Melanocyte of skin (primary cell): Measurements from ENCODE around the gene FRYL. TPM values are rescaled to one million over a fixed set of nuclear protein-coding genes. Genes with fewer than 3 reads are reported as not detected.

Source experiments
- small RNA-seq, 2 donors: library from RNA; depleted of rRNA; stranded (forward); fragments of <200 nt; gene quantifications; one replicate each; pipeline ENCODE3, GENCODE V24; 2012
- total RNA-seq, 2 donors: library from RNA; depleted of rRNA; stranded (reverse); fragments of >200 nt; gene quantifications; 2 replicates each; pipeline ENCODE4 v1.2.3, GENCODE V29; 2012

The FRYL gene
- total RNA-seq: 10 to 100 TPM; 32.0 to 45.6 TPM

DNA sequence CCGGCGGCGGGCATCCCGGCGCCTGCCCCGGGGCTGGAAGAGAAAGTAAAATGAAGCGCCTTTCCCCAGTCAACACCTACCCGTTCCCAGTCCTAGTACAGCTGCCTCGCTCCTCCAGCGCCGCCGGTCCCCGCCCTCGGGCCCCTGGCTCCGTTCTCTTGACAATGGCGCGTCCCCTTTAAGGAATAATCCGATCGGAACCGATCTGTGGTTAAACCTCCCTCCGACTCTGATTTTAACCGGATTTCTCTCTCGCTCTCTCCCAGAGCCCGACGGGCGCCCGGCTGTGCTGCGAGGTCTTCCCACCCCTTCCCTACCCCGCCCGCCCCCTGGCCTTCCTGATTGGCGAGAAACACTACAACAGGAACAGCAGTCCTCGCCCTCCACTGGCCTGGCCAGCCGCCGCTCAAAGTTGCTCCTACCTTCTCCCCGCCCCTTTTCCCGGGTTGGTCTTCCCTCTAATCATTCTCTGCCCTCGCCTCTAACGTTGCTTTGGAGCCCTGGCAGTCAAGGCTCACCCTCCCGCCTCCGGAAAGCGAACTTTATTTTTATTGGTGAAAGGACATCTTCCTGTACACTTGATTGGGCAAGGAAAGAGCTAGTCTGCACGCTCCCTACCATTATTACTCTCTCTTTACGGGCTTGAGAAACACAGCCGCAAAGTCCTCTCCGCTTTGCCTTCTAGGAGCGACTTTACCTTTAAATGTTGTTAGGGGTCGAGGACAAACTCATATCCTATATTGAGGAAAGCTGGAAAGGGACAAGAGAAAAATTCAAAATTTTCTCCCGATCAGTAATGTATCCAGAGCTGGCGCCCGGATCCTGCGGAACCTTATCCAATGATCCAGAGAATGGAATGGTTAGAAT lies at the start of gene FRYL:
Gene FRYL, minus strand, starts transcription at position 282 of the 867 bp plus-strand sequence. CDS start 145,869 bp downstream, outside the sequence.

DNA sequence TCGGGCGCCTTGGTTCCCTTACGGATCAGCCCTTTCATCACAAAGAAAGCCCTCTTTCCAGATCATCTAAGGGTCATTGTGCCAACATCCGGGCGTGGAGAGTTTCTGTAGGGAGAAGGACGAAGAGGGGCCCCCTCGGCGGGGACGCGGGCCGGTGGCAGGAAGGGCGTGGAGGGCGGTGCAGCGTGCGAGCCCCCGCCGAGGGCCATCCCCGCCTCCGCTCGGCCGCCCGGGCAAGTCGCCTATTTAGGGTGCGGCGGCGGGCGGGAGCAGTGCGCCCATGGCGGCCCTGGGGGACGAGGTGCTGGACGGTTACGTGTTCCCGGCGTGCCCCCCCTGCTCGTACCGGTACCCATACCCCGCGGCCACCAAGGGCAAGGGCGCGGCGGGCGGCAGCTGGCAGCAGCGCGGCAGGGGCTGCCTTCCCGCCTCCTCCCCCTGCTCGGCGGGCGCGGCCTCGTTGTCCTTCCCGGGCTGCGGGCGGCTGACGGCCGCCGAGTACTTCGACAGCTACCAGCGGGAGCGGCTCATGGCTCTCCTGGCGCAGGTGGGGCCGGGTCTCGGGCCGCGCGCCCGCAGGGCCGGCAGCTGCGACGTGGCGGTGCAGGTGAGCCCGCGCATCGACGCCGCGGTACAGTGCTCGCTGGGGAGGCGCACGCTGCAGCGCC lies 289.9 kb downstream of the FRYL start, which contains the start of gene ZAR1:
Gene ZAR1, plus strand, starts transcription at position 241 of the 668 bp plus-strand sequence. Its CDS starts 40 bp downstream, at position 281.

DNA sequence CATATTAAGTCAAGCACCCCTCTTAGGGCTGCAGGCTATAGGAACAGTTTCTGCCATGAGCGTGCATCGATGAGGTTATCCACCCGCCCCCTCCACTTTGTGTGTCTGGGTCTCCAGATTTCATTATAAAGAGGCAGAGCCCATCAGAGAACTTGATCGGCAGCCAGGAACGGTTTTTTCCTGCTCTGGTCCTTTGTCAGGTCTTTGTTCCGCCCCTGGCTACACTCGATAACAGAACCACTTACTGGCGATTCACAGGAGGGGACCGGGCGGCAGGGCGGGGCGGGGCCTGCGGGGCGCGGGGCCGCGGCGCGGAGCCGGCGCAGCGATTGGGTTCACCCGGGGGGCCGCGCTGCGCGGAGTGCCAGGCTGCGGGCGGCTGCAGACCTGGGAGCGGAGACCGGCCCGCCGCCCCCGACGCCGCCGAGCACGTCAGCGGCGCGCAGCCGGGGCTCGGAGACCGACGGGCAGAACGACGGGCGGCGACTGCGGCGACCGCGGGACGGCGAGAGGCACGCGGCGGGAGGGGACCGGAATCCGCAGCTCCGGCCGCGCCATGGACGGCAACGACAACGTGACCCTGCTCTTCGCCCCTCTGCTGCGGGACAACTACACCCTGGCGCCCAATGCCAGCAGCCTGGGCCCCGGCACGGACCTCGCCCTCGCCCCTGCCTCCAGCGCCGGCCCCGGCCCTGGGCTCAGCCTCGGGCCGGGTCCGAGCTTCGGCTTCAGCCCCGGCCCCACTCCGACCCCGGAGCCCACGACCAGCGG lies 296.9 kb downstream of the FRYL start, which contains the start of gene SLC10A4:
Gene SLC10A4, plus strand, starts transcription at position 338 of the 771 bp plus-strand sequence. Its CDS starts 219 bp downstream, at position 557.

Small RNA genes within 50 kb of the gene (small RNA-seq; reads per million reads assigned to genes)
- gene RNU5E-3P: 0 to 0.06 reads per million in 2 donors

Other genes starting within 250 kb of the FRYL start
- 10 to 100 TPM; 77.1 to 83.3 TPM for gene OCIAD1, start 50.8 kb upstream of the FRYL start, total RNA-seq
- 1 to 10 TPM; 1.4 to 2.7 TPM for gene OCIAD2, start 126.5 kb upstream of the FRYL start, total RNA-seq
- gene CWH43, start 206.0 kb upstream of the FRYL start, total RNA-seq: not detected